Measurements from ENCODE around the gene MTLN.
"Not testable (repeated sequence)": the region's sequence is repeated elsewhere in the genome, so short reads cannot be mapped to it uniquely, and the experiment has no call there.

MTLN gene

GRCh38 chr2:110220190-110220564 is 7.8 kb upstream of the MTLN start:
- H3K9me3 ChIP-seq: no peaks in the 10 kb centered on the region
- no peak for DNase-seq
- H3K4me3 ChIP-seq (ENCODE audit: low read depth, low read length): no peak overlapping the region
- no peaks in the 10 kb centered on the region for H3K4me1 ChIP-seq
- H3K36me3 ChIP-seq: no peaks in the 10 kb centered on the region
- TF ChIP-seq CTCF (IDR thresholded peaks at IDR 0.05; ENCODE audit: low read depth, low read length): no peak
- H3K27me3 ChIP-seq: no peaks in the 10 kb centered on the region

- Histone ChIP-seq H3K4me3 (ENCODE audit: low read depth, low read length) (no peak overlapping the region), H3K27me3 (no peaks in the 10 kb centered on the region)
- no peak for DNase-seq
Measured at GRCh38 chr2:110219496-110220189, 7.3 kb upstream of the MTLN start.

GRCh38 chr2:110218889-110219288 is 6.5 kb upstream of the MTLN start:
- DNase-seq, H3K4me1 ChIP-seq, H3K27me3 ChIP-seq: not testable (repeated sequence)

More at GRCh38 chr2:110219496-110220189, 7.3 kb upstream of the MTLN start:
- no peak for TF ChIP-seq CTCF (IDR thresholded peaks at IDR 0.05; ENCODE audit: low read depth, low read length)
- Histone ChIP-seq H3K9me3 (no peaks in the 10 kb centered on the region), H3K4me1 (no peaks in the 10 kb centered on the region), H3K36me3 (no peaks in the 10 kb centered on the region)

GRCh38 chr2:110216803-110217202 is 4.5 kb upstream of the MTLN start:
- H3K4me1 ChIP-seq: no peaks in the 10 kb centered on the region

More at GRCh38 chr2:110218889-110219288, 6.5 kb upstream of the MTLN start:
- not testable (repeated sequence) for H3K4me3 ChIP-seq (ENCODE audit: low read depth, low read length); H3K36me3 ChIP-seq; H3K9me3 ChIP-seq

GRCh38 chr2:110216199-110216598 is 3.9 kb upstream of the MTLN start:
- H3K4me1 ChIP-seq: no peaks in the 10 kb centered on the region
- H3K36me3 ChIP-seq: no peaks in the 10 kb centered on the region
- H3K9me3 ChIP-seq: no peaks in the 10 kb centered on the region
- no peak for DNase-seq
- TF ChIP-seq CTCF (IDR thresholded peaks at IDR 0.05; ENCODE audit: low read depth, low read length): no peak
- no peak overlapping the region for H3K4me3 ChIP-seq (ENCODE audit: low read depth, low read length)
- no peaks in the 10 kb centered on the region for H3K27me3 ChIP-seq

More at GRCh38 chr2:110216803-110217202, 4.5 kb upstream of the MTLN start:
- H3K27me3 ChIP-seq: no peaks in the 10 kb centered on the region
- no peaks in the 10 kb centered on the region for H3K9me3 ChIP-seq
- H3K36me3 ChIP-seq: no peaks in the 10 kb centered on the region
- no peak for DNase-seq
- TF ChIP-seq CTCF (IDR thresholded peaks at IDR 0.05; ENCODE audit: low read depth, low read length): no peak
- H3K4me3 ChIP-seq (ENCODE audit: low read depth, low read length): no peak overlapping the region

- Histone ChIP-seq H3K4me3 (ENCODE audit: low read depth, low read length) (no peak overlapping the region), H3K36me3 (no peaks in the 10 kb centered on the region), H3K9me3 (no peaks in the 10 kb centered on the region), H3K27me3 (no peaks in the 10 kb centered on the region), H3K4me1 (no peaks in the 10 kb centered on the region)
- no peak for TF ChIP-seq CTCF (IDR thresholded peaks at IDR 0.05; ENCODE audit: low read depth, low read length)
- no peak for DNase-seq
Measured at GRCh38 chr2:110215566-110216158, 3.3 kb upstream of the MTLN start.
